SK-N-SH (cell line): ENCODE measurements around the gene BTAF1.

Source experiments
- GABPA ChIP-seq: IDR thresholded peaks from 2 replicates; pipeline ENCODE4 v1.4.0; 2012; ENCODE audit warnings: low read depth, mild to moderate bottlenecking
- SMC3 ChIP-seq: IDR thresholded peaks from 2 replicates; pipeline ENCODE4 v1.6.1; 2012; ENCODE audit warnings: low read depth, low read length, improper control_type of control experiment
- TF ChIP-seq, protein P1 (sequence below): fragments of 150-350 bp; IDR thresholded peaks from 2 replicates; pipeline ENCODE4 v1.6.1; 2017; ENCODE audit warnings: antibody characterized with exemption, low read length, low read depth, borderline replicate concordance
- TF ChIP-seq, protein P2 (sequence below): fragments of 200-600 bp; sonication (generic); IDR thresholded peaks from 2 replicates; pipeline ENCODE4 v1.6.1; 2017; ENCODE audit warnings: antibody characterized with exemption, mild to moderate bottlenecking, moderate library complexity

DNA sequence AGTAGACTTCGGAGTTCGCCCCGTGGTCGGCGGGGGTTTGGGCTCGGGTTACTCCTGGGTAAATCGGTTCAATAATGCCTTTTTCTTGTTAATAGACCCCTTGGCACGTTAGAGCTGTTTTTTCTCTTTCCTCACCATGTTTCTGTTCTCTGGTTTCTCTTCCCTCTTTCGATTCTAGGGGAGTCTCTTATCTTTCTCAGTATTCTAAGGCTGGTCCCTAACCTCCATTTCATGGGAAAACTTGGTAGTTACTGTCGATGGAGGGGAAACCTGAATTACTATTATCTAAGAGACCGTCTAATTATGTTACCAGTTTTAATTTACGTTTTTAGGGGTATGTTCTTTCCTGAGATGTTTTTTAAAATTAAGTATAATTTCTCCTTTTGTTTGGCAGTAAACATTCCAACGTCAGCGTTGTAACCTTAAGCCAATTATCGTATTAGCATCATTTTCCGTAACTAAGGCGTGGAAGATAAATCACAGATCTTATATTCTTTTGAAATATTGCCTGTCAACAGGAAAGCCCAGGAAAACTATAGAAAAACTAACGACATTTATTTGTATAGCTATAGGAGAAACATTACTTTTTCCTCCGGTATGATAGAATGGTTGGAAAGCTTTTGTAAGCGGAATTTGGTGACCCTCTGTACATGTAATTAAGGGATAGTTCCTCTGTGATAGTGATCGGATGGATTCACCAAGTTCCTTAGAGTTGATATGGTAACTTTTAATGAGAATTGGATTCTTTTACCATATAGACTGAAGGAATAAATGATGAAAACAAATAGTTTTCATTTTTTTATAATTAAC, 847 bp downstream of the BTAF1 start:
- TF ChIP-seq, protein P1, sequence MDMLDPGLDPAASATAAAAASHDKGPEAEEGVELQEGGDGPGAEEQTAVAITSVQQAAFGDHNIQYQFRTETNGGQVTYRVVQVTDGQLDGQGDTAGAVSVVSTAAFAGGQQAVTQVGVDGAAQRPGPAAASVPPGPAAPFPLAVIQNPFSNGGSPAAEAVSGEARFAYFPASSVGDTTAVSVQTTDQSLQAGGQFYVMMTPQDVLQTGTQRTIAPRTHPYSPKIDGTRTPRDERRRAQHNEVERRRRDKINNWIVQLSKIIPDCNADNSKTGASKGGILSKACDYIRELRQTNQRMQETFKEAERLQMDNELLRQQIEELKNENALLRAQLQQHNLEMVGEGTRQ, result no peak
- TF ChIP-seq GABPA (no peak), SMC3 (no peak)
- TF ChIP-seq, protein P2, sequence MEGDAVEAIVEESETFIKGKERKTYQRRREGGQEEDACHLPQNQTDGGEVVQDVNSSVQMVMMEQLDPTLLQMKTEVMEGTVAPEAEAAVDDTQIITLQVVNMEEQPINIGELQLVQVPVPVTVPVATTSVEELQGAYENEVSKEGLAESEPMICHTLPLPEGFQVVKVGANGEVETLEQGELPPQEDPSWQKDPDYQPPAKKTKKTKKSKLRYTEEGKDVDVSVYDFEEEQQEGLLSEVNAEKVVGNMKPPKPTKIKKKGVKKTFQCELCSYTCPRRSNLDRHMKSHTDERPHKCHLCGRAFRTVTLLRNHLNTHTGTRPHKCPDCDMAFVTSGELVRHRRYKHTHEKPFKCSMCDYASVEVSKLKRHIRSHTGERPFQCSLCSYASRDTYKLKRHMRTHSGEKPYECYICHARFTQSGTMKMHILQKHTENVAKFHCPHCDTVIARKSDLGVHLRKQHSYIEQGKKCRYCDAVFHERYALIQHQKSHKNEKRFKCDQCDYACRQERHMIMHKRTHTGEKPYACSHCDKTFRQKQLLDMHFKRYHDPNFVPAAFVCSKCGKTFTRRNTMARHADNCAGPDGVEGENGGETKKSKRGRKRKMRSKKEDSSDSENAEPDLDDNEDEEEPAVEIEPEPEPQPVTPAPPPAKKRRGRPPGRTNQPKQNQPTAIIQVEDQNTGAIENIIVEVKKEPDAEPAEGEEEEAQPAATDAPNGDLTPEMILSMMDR, result no peak
